ENCODE data around the gene SPRR2F.
"Not testable (repeated sequence)": the region's sequence is repeated elsewhere in the genome, so short reads cannot be mapped to it uniquely, and the experiment has no call there.

The SPRR2F gene

DNA sequence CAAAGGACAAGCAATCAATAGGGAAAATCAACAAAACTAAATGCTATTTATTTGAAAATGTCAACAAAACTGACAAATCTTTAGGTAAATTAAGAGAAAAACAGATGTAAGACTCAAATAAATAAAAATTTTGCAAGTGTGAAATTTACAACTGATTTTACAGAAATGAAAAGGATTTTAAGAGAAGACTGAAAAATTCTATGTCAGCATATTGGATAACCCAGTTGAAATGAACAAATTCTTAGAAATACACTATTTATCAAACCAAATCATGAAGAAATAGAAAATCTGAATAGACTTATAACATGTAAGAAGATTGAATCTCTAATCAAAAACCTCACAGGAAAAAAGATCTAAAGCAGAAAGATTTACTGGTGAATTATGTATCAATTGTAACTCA, 7.6 kb upstream of the SPRR2F start:
- Histone ChIP-seq H3K4me3 (ENCODE audit: low read length) (no peak overlapping the region), H3K27me3 (ENCODE audit: control insufficient read depth, insufficient read depth, low read length) (no peaks in the 10 kb centered on the region), H3K27ac (ENCODE audit: low read depth, low read length) (no peak overlapping the region), H3K4me1 (ENCODE audit: control insufficient read depth, insufficient read depth, low read length) (no peaks in the 10 kb centered on the region), H3K36me3 (ENCODE audit: control insufficient read depth, insufficient read depth, low read length) (no peaks in the 10 kb centered on the region), H3K9ac (ENCODE audit: low read length) (no peak overlapping the region)

DNA sequence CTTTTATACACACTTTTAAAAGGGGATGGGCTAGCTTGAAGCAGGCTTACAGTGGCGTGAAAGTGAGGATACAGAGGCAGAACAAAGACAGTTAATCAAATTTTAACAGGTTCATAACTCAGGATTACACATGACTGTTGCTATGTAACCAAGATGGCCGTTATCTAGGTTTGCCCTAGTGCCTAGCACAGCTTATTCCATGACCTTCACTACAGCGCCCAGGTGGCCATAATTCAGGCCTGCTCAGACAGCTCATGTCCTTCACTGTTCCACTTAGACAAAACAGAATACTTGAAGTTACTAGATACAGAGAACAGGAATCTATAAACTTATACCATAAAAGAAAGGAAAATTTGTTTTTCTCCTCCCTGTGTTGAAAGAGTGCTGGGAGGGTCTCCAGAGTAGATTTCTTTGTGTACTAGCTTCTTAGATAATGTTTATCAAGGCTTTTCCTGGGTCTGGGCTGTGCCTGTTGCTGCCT, 6.2 kb upstream of the SPRR2F start:
- H3K27ac ChIP-seq (ENCODE audit: low read depth, low read length) = no peak overlapping the region
- H3K4me3 ChIP-seq (ENCODE audit: low read length) = no peak overlapping the region
- no peak overlapping the region for H3K9ac ChIP-seq (ENCODE audit: low read length)
- H3K4me1 ChIP-seq (ENCODE audit: control insufficient read depth, insufficient read depth, low read length) = no peaks in the 10 kb centered on the region
- H3K27me3 ChIP-seq (ENCODE audit: control insufficient read depth, insufficient read depth, low read length) = no peaks in the 10 kb centered on the region
- no peaks in the 10 kb centered on the region for H3K36me3 ChIP-seq (ENCODE audit: control insufficient read depth, insufficient read depth, low read length)

DNA sequence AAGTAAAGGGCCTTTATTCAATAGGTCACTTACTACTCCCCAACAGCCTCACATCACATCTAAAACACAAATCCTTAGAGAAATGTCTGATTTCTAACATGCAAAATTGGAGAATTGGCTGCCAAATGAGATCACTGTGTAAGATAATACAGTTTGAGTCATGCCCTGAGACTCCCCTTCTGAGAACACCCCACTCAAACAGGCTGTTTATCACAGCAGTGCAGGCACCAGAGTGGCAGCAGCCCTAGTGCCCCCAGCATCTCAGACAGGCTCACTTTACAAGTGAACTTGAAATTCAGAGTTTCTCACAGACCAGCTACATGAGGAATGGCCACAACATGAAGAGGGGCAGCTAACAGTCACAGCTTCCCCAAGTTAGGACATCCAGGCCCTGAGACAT, 1.9 kb upstream of the SPRR2F start:
- H3K27ac ChIP-seq (ENCODE audit: low read depth, low read length); H3K9ac ChIP-seq (ENCODE audit: low read length); H3K4me1 ChIP-seq (ENCODE audit: control insufficient read depth, insufficient read depth, low read length); H3K36me3 ChIP-seq (ENCODE audit: control insufficient read depth, insufficient read depth, low read length); H3K4me3 ChIP-seq (ENCODE audit: low read length); H3K27me3 ChIP-seq (ENCODE audit: control insufficient read depth, insufficient read depth, low read length): not testable (repeated sequence)

DNA sequence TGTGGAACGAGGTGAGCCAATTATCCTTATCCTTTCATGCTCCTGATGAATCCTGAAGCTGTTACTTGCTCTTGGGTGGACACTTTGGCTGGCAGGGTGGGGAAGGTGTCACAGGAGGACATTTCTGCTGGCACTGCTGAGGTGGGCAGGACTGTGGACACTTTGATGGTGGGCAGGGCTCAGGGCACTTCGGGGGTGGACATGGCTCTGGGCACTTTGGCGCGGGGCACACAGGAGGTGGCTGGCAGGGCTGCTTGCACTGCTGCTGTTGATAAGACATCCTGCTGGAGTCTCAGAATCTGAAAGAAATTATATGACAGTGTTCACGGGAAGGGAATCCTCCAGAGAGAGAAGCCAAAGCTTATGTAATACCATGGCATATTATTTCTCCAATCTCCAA, 862 bp downstream of the SPRR2F start:
- not testable (repeated sequence) for H3K27ac ChIP-seq (ENCODE audit: low read depth, low read length)

DNA sequence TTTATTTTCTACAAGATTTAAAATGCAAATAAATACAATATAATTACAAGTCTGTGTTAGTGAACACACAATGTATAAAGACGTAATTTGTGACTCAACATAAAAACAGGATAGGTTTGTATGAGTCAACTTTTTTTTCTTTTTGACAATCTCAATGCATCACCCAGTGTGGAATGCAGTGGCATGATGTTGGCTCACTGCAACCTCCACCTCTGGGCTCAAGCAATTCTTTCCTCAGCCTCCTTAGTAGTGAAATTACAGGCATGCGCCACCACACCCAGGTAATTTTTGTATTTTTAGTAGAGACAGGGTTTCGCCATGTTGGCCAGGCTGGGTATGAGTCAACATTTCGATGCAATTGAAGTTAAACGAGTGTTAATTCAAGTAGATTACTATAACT, 13.1 kb downstream of the SPRR2F start:
- Histone ChIP-seq H3K27ac (ENCODE audit: low read depth, low read length) (no peak overlapping the region), H3K27me3 (ENCODE audit: control insufficient read depth, insufficient read depth, low read length) (no peaks in the 10 kb centered on the region), H3K4me3 (ENCODE audit: low read length) (no peak overlapping the region), H3K36me3 (ENCODE audit: control insufficient read depth, insufficient read depth, low read length) (no peaks in the 10 kb centered on the region), H3K9ac (ENCODE audit: low read length) (no peak overlapping the region), H3K4me1 (ENCODE audit: control insufficient read depth, insufficient read depth, low read length) (no peaks in the 10 kb centered on the region)

More for the DNA sequence above, 862 bp downstream of the SPRR2F start:
- H3K36me3 ChIP-seq (ENCODE audit: control insufficient read depth, insufficient read depth, low read length); H3K4me1 ChIP-seq (ENCODE audit: control insufficient read depth, insufficient read depth, low read length); H3K9ac ChIP-seq (ENCODE audit: low read length); H3K27me3 ChIP-seq (ENCODE audit: control insufficient read depth, insufficient read depth, low read length); H3K4me3 ChIP-seq (ENCODE audit: low read length): not testable (repeated sequence)

DNA sequence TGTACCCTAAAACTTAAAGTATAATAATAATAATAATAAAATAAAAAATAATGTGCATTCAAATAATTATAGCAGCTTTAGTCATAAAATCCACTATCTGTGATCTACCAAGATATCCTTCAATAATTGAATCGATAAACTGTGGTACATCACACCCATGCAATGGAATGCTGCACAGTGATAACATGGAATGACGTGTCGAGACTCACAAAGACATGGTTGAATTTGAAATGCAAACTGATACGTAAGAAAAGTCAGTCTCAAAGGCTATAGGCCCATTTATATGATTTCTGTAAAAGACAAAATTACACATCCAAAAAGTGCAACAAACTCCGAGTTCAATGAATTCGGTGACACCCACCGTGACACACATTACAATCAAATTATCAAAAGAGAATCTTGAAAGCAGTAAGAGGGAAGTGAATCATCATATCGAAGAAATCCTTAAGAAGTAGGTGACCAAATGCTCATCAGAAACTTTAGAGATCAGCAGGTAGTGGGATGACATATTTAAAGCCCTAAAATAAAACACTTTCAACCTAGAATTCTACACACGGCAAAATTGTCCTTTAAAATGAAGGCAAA, 13.8 kb downstream of the SPRR2F start:
- no peak overlapping the region for H3K9ac ChIP-seq (ENCODE audit: low read length)
- no peak overlapping the region for H3K4me3 ChIP-seq (ENCODE audit: low read length)
- H3K27ac ChIP-seq (ENCODE audit: low read depth, low read length) = no peak overlapping the region
- no peaks in the 10 kb centered on the region for H3K4me1 ChIP-seq (ENCODE audit: control insufficient read depth, insufficient read depth, low read length)
- H3K27me3 ChIP-seq (ENCODE audit: control insufficient read depth, insufficient read depth, low read length) = no peaks in the 10 kb centered on the region
- no peaks in the 10 kb centered on the region for H3K36me3 ChIP-seq (ENCODE audit: control insufficient read depth, insufficient read depth, low read length)

DNA sequence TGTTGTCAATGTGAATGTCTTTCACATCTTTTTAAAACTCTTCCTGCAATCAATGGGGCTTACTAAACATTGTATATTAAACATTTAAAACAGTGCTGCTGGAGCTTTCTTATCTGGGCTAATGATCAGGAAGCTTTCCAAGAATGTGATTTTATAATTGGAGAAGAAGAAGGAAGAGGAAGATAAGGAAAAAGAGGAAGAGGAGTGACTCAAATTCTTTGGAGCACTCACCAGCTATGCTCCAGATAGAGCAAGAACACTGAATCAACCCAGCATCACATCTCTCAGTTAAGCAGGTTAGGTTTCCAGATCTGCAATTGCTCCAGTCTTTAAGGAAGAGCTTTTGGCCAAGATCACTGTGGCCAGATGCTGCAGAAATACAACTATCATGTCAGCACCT, 17.6 kb downstream of the SPRR2F start:
- Histone ChIP-seq H3K9ac (ENCODE audit: low read length) (no peak overlapping the region), H3K27ac (ENCODE audit: low read depth, low read length) (no peak overlapping the region), H3K27me3 (ENCODE audit: control insufficient read depth, insufficient read depth, low read length) (no peaks in the 10 kb centered on the region), H3K4me3 (ENCODE audit: low read length) (no peak overlapping the region), H3K36me3 (ENCODE audit: control insufficient read depth, insufficient read depth, low read length) (no peaks in the 10 kb centered on the region), H3K4me1 (ENCODE audit: control insufficient read depth, insufficient read depth, low read length) (no peaks in the 10 kb centered on the region)

DNA sequence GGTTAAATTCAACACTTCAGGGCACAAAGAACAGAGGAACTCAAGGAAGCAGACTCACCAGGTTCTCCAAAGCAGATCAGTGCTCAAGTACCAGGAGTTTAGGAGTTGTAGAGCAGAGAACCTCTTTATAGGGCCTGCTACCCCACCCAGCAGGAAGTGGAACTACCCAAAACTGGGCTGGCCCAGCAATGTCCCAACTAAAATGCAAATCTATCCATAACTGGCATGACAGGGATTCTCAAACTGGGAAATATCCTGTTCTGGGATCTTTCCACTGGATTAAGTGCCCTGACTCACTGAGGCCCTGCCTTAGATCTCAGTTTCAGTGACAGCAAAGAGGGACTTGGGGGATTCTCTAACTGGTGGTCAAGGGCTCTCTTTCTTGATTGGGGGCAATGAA, 18.9 kb downstream of the SPRR2F start, which contains the start of gene SPRR2E:
TSS of gene SPRR2E (minus strand) at position 101 of the 400 bp plus-strand sequence. CDS start 775 bp downstream, outside the sequence.
- Histone ChIP-seq H3K27me3 (ENCODE audit: control insufficient read depth, insufficient read depth, low read length) (no peaks in the 10 kb centered on the region), H3K27ac (ENCODE audit: low read depth, low read length) (no peak within 1 kb of the TSS), H3K4me3 (ENCODE audit: low read length) (no peak within 1 kb of the TSS), H3K9ac (ENCODE audit: low read length) (no peak within 1 kb of the TSS), H3K36me3 (ENCODE audit: control insufficient read depth, insufficient read depth, low read length) (no peaks in the 10 kb centered on the region), H3K4me1 (ENCODE audit: control insufficient read depth, insufficient read depth, low read length) (no peaks in the 10 kb centered on the region)

DNA sequence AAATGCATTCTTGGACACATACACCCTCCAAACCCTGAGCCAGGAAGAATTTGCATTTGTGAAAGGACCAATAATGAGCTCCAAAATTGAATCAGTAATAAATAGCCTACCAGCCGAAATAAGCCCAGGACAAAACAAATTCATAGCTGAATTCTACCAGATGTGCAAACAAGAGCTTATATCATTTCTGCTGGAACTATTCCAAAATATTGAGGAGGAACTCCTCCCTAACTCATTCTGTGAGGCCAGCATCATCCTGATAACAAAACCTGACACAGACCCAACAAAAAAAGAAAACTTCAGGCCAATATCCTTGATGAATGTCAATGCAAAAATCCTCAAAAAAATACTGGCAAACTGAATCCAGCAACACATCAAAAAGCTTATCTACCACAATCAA, 25.7 kb downstream of the SPRR2F start:
- Histone ChIP-seq H3K4me3 (ENCODE audit: low read length) (no peak overlapping the region), H3K4me1 (ENCODE audit: control insufficient read depth, insufficient read depth, low read length) (no peaks in the 10 kb centered on the region), H3K36me3 (ENCODE audit: control insufficient read depth, insufficient read depth, low read length) (no peaks in the 10 kb centered on the region), H3K27ac (ENCODE audit: low read depth, low read length) (no peak overlapping the region), H3K27me3 (ENCODE audit: control insufficient read depth, insufficient read depth, low read length) (no peaks in the 10 kb centered on the region), H3K9ac (ENCODE audit: low read length) (no peak overlapping the region)

DNA sequence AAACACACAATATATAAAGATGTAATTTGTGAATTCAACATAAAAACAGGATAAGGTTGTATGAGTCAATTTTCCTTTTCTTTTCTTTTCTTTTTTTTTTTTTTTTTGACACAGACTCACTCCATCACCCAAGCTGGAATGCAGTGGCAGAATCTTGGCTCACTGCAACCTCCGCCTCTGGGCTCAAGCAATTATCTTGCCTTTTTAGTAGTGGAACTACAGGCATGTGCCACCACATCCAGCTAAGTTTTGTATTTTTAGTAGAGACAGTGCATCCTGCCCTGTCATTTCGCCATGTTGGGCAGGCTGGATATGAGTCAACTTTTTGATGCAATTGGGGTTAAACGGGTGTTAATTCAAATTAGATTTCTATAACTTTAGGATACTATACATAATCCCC, 31.6 kb downstream of the SPRR2F start:
- Histone ChIP-seq H3K36me3 (ENCODE audit: control insufficient read depth, insufficient read depth, low read length) (no peaks in the 10 kb centered on the region), H3K4me1 (ENCODE audit: control insufficient read depth, insufficient read depth, low read length) (no peaks in the 10 kb centered on the region), H3K27me3 (ENCODE audit: control insufficient read depth, insufficient read depth, low read length) (no peaks in the 10 kb centered on the region), H3K27ac (ENCODE audit: low read depth, low read length) (no peak overlapping the region), H3K9ac (ENCODE audit: low read length) (no peak overlapping the region), H3K4me3 (ENCODE audit: low read length) (no peak overlapping the region)

DNA sequence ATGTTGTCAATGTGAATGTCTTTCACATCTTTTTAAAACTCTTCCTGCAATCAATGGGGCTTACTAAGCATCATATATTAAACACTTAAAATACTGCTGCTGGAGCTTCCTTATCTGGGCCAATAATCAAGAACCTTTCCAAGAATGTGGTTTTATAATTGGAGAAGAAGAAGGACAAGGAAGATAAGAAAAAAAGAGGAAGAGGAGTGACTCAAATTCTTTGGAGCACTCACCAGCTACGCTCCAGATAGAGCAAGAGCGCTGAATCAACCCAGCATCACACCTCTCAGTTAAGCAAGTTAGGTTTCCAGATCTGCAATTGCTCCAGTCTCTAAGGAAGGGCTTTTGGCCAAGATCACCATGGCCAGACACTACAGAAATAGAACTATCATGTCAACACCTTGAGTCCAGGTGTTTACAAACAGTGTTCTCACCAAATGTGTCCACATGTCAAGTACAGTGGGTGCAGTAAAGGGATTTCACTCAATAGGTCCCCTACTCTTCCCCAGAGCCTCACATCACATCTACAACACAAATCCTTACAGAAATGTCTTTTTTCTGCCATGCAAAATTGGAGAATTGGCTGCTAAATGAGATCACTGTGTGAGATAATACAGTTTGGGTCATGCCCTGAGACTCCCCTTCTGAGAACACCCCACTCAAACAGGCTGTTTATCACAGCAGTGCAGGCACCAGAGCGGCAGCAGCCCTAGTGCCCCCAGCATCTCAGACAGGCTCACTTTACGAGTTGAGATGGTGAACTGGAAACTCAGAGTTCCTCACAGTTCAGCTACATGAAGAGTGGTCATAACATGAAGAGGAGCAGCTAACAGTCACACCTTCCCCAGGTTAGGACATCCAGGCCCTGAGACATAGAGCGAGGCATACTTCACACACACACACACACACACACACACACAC, 40.2 kb downstream of the SPRR2F start:
- Histone ChIP-seq H3K27ac (ENCODE audit: low read depth, low read length) (no peak overlapping the region), H3K4me3 (ENCODE audit: low read length) (no peak overlapping the region), H3K27me3 (ENCODE audit: control insufficient read depth, insufficient read depth, low read length) (no peaks in the 10 kb centered on the region), H3K36me3 (ENCODE audit: control insufficient read depth, insufficient read depth, low read length) (no peaks in the 10 kb centered on the region), H3K9ac (ENCODE audit: low read length) (no peak overlapping the region), H3K4me1 (ENCODE audit: control insufficient read depth, insufficient read depth, low read length) (no peaks in the 10 kb centered on the region)

DNA sequence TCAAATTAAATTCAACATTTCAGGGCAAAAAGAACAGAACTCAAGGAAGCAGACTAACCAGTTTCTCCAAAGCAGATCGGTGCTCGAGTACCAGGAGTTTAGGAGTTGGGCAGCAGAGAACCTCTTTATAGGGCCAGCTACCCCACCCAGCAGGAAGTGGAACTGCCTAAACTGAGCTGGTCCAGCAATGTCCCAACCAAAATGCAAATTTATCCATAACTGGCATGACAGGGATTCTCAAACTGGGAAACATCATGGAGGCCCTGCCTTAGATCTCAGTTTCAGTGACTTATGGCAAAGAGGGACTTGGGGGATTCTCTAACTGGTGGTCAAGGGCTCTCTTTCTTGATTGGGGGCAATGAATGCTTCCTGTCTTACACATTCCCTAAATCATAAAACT, 41.8 kb downstream of the SPRR2F start, which contains the start of gene SPRR2B:
TSS of gene SPRR2B (minus strand) at position 101 of the 400 bp plus-strand sequence. CDS start 772 bp downstream, outside the sequence.
- H3K4me1 ChIP-seq (ENCODE audit: control insufficient read depth, insufficient read depth, low read length) = no peaks in the 10 kb centered on the region
- no peak within 1 kb of the TSS for H3K4me3 ChIP-seq (ENCODE audit: low read length)
- no peak within 1 kb of the TSS for H3K9ac ChIP-seq (ENCODE audit: low read length)
- no peaks in the 10 kb centered on the region for H3K27me3 ChIP-seq (ENCODE audit: control insufficient read depth, insufficient read depth, low read length)
- H3K27ac ChIP-seq (ENCODE audit: low read depth, low read length) = no peak within 1 kb of the TSS
- H3K36me3 ChIP-seq (ENCODE audit: control insufficient read depth, insufficient read depth, low read length) = no peaks in the 10 kb centered on the region
